WERI-Rb-1 (cell line): ENCODE data around the gene CAPN14.
"Not testable (repeated sequence)": the region's sequence is repeated elsewhere in the genome, so short reads cannot be mapped to it uniquely, and the experiment has no call there.

Experiments
- DNase-seq: peaks from one replicate; pipeline ENCODE4 v3.0.0-alpha.2; 2020
- H3K27ac ChIP-seq: fragments of 250-450 bp; sonication (Bioruptor Pico); 2 replicates; pipeline ENCODE4 v1.5.1; 2020; ENCODE audit warnings: mild to moderate bottlenecking, moderate library complexity
- H3K27me3 ChIP-seq: fragments of 250-450 bp; sonication (Bioruptor Pico); 2 replicates; pipeline ENCODE4 v1.5.1; 2021; ENCODE audit warnings: mild to moderate bottlenecking, low read depth, moderate library complexity; ENCODE audit not compliant: insufficient read depth, severe bottlenecking
- H3K36me3 ChIP-seq: fragments of 250-450 bp; sonication (Bioruptor Pico); 2 replicates; pipeline ENCODE4 v1.5.1; 2020; ENCODE audit warnings: mild to moderate bottlenecking, moderate library complexity
- H3K4me3 ChIP-seq: 2 replicates; pipeline ENCODE4 v1.5.1; 2011; ENCODE audit warnings: low read depth, mild to moderate bottlenecking, control low read depth, low read length
- H3K9me3 ChIP-seq: fragments of 250-450 bp; sonication (Bioruptor Pico); 2 replicates; pipeline ENCODE4 v1.5.1; 2021; ENCODE audit warnings: mild to moderate bottlenecking, moderate library complexity; ENCODE audit not compliant: severe bottlenecking
- CTCF ChIP-seq: IDR thresholded peaks from 2 replicates; pipeline ENCODE4 v1.5.1; 2011; ENCODE audit warnings: low read depth, mild to moderate bottlenecking, control low read depth, inconsistent platforms, low read length

CAPN14 gene

GRCh38 chr2:31189141-31189540 lies 28.2 kb downstream of the CAPN14 start:
- Histone ChIP-seq H3K27ac (no peak overlapping the region), H3K27me3 (no peaks in the 10 kb centered on the region), H3K36me3 (no peaks in the 10 kb centered on the region), H3K4me3 (no peak overlapping the region), H3K9me3 (no peaks in the 10 kb centered on the region)
- no peak for DNase-seq
- no peak for TF ChIP-seq CTCF

- H3K9me3 ChIP-seq: no peaks in the 10 kb centered on the region
- H3K4me3 ChIP-seq: no peak overlapping the region
- H3K27ac ChIP-seq: no peak overlapping the region
- no peaks in the 10 kb centered on the region for H3K36me3 ChIP-seq
- no peaks in the 10 kb centered on the region for H3K27me3 ChIP-seq
- no peak for TF ChIP-seq CTCF
- DNase-seq: no peak
Measured at GRCh38 chr2:31188131-31188530, 29.2 kb downstream of the CAPN14 start.

GRCh38 chr2:31187166-31187565 lies 30.1 kb downstream of the CAPN14 start:
- Histone ChIP-seq H3K4me3 (no peak overlapping the region), H3K9me3 (peaks cover 3% of the 10 kb centered on the region), H3K27me3 (no peaks in the 10 kb centered on the region), H3K36me3 (no peaks in the 10 kb centered on the region), H3K27ac (no peak overlapping the region)
- no peak for TF ChIP-seq CTCF
- no peak for DNase-seq

GRCh38 chr2:31183973-31184372 lies 33.3 kb downstream of the CAPN14 start:
- H3K27ac ChIP-seq, H3K27me3 ChIP-seq, H3K9me3 ChIP-seq, H3K4me3 ChIP-seq, DNase-seq, H3K36me3 ChIP-seq: not testable (repeated sequence)

- no peak overlapping the region for H3K27ac ChIP-seq
- no peaks in the 10 kb centered on the region for H3K36me3 ChIP-seq
- TF ChIP-seq CTCF: no peak
- no peak overlapping the region for H3K4me3 ChIP-seq
- no peak for DNase-seq
- no peaks in the 10 kb centered on the region for H3K27me3 ChIP-seq
- no peaks in the 10 kb centered on the region for H3K9me3 ChIP-seq
Measured at GRCh38 chr2:31176742-31177141, 40.6 kb downstream of the CAPN14 start.

GRCh38 chr2:31171142-31171541 lies 46.2 kb downstream of the CAPN14 start:
- no peak for DNase-seq
- H3K9me3 ChIP-seq: no peaks in the 10 kb centered on the region
- no peak for TF ChIP-seq CTCF
- no peak overlapping the region for H3K27ac ChIP-seq
- no peak overlapping the region for H3K4me3 ChIP-seq
- H3K27me3 ChIP-seq: no peaks in the 10 kb centered on the region
- H3K36me3 ChIP-seq: no peaks in the 10 kb centered on the region
